Posterior vena cava (tissue), 2 donors: ENCODE measurements around the gene SLF2. TPM values are rescaled to one million over a fixed set of nuclear protein-coding genes. Genes with fewer than 3 reads are reported as not detected.
A peak's percentile ranks its signal among the peaks of the same experiment; 100 is the strongest.

Experiments
- DNase-seq: peaks from one replicate; pipeline ENCODE4 v3.0.0-alpha.2; 2020; ENCODE audit warnings: low spot score
- intact Hi-C, 2 donors: fragments of 100-400 bp; cut with DNase I; formaldehyde crosslinking; loops; one replicate each; pipeline versions ENCODE4 v1.14.1 to v1.14.2; 2022 to 2023
- microRNA-seq, 2 donors: library from miRNA; unstranded; fragments of <30 nt; microRNA quantifications; one replicate each; pipeline ENCODE4 v1.2.0, GENCODE V29; 2020 to 2021; ENCODE audit warnings: borderline microRNAs expressed in 2 of 2
- total RNA-seq, 2 donors: library from RNA; stranded (reverse); fragmentation: NEBNext Ultra II Directional; extraction: Animal tissue kit (Norgen Biotek cat#: 25700); gene quantifications; one replicate each; pipeline ENCODE4 v1.2.1, GENCODE V29; 2021
- donor health status: DM: yes; HTN: yes; CAD: no.
- donor health status: DM: yes; HTN: yes; CAD: no.

SLF2 gene
- total RNA-seq, 2 donors from 2014 or later = 21.8 to 23.7 TPM

DNA sequence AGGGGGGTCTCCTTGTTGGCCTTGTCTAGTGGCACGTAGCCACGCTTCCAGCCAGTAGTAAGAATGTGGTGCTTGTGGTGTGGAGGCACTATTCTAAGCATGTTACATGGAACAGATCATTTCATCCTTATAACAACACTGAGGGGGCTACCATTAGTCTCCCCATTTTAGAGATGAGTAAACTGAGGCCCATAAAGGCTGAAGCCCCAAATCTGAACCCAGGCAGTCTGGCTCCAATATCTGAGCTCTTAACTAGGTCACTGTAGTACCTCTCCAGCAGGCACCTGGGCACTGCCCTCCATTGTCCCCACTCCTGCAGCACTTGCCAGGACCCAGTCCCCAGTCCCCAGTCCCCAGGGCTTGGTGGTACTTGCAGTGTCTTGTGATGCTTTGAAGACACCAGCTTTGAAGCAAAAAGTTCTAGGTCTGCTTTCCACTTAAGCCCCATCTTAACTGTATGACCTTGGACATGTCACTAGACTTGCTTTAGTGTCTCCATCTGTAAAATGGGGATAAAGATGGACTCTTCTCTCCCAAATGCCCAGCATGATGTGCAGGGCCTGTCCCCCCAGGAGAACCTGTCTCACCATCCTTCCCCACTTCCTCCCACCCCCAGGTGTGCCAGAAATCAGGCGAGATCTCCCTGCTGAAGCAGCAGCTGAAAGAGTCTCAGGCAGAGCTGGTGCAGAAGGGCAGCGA is 93.3 kb downstream of the SLF2 start:
- intact Hi-C loops = no loop called here
- no peak for DNase-seq

DNA sequence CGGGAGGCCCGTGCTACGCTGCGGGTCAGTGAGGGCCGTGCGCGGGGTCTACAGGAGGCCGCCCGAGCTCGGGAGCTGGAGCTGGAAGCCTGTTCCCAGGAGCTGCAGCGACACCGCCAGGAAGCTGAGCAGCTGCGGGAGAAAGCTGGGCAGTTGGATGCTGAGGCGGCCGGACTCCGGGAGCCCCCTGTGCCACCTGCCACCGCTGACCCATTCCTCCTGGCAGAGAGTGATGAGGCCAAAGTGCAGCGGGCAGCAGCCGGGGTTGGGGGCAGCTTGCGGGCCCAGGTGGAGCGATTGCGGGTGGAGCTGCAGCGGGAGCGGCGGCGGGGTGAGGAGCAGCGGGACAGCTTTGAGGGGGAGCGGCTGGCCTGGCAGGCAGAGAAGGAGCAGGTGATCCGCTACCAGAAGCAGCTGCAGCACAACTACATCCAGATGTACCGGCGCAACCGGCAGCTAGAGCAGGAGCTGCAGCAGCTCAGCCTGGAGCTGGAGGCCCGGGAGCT is 93.9 kb downstream of the SLF2 start:
- intact Hi-C loops = no loop called here
- DNase-seq = no peak

DNA sequence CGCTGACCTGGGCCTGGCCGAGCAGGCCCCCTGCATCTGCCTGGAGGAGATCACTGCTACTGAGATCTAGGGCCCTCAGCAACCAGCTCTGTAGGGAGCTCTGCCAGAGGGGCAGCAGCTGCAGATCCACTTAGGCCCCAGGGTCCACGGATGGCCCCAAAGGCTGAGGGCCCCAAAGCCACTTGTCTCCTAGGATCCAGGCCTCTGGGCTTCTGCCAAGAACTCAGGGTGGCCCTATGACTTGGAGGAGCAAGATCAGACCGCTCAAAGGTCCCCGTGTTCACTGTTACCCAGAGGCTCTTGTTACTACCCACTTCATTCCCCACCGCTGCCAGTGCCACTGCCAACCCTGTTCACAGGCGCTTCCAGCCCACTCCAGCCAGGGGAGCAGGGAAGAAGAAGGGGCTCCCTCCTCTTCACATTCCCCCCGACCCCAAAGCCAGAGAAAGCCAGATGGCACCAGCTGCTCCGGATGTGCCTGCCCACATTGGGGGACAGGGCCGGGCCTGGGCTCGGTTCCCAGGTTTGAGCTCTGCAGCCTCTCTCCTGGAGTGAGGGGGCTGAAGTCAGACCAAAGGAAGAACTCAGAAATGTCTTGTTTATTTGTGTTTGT is 94.4 kb downstream of the SLF2 start:
- DNase-seq = no peak

DNA sequence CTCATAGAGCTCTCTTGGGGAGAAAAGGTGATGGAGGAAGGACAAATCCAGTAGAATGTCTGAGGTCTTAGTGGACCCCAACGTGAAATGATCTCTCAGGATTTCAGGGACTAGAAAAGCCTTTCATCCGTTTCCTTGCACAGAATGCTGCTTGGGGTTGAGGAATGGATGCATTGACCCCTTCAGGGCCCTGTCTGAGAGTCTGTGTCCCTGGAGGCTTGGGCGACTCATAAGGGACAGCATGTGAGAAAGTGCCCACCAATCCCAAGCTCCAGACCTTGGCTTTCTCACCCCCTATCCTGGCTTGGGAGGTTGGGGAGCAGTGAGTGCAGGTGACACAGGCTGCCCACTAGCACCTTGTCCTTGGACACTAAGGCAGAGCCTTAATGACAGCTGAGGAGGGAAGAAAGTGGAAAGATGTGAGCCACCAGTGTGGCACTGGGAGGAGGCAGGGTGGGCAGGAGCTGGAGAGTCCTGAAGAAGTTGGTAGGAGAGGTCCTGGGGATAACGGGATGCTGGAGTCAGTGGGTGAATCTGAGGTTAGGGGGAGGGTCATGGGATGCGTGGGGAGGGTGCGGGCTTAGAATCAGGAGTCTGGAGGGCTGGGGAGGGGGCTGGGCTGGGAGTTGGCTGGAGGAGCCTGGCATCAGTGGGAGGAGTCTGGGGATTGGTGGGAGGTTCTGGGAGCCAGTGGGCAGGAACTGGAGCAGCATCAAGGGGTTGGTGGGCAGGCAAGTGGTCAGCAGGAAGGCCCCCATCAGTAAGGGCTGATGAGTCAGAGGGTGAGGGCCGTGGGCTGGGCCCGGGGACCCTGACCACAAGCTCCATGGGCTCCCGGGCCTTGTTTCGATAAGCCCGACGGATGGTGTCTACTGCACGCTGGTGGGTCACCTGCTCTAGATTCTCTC is 95.4 kb downstream of the SLF2 start:
- no peak for DNase-seq
- intact Hi-C loops = no loop called here

More for the DNA sequence above, 94.4 kb downstream of the SLF2 start:
- intact Hi-C loops = no loop called here

DNA sequence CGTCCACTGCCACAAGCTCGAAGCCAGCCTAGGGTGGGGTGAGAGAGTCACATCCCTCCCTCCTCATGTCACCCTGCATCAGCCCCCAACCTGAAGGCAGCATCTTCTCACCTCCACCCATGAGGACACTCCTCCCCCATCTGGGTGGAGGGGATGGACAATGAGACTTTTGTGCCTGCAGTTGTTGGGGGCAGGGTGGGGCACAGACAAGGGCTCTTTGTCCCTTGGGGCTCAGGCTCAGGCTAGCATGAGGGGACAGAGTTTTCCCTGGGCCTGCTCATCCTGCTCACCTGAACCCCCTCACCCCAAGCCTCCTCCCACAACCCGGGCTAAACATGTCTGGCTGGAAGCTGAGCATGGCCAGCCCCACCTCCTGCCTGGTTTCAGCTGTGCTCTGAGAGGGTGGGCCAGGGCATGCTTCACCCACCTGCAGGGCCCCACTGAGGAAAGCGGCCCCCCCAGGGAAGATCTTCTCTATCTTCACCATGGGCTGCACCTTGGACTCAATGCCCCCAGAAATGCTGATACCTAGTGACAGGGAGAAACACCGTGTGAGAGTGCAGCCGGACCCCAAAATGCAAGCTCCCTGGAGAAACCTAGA is 96.2 kb downstream of the SLF2 start:
- intact Hi-C loops = no loop called here
- DNase-seq = no peak

DNA sequence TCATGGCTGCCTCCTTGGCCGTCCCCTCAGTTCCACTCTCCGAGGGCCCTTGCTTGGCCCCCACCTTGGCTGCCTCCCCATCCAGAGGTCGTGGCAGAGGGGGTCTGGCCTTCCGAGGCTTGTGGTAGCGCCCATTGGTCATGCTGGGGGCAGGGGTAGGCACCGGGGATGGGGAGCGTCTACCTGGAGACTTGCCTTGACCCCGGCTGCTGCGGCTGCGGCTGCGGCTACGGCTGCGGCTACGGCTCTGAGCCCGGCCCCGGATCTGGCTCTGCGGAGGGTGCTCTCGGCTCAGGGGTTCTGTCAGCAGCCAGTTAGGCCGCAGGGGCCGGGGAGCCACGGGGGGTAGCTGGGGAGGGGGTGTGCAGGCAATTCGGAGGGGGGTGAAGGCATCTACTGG is 97.6 kb downstream of the SLF2 start:
- intact Hi-C loops = no loop called here
- no peak for DNase-seq

DNA sequence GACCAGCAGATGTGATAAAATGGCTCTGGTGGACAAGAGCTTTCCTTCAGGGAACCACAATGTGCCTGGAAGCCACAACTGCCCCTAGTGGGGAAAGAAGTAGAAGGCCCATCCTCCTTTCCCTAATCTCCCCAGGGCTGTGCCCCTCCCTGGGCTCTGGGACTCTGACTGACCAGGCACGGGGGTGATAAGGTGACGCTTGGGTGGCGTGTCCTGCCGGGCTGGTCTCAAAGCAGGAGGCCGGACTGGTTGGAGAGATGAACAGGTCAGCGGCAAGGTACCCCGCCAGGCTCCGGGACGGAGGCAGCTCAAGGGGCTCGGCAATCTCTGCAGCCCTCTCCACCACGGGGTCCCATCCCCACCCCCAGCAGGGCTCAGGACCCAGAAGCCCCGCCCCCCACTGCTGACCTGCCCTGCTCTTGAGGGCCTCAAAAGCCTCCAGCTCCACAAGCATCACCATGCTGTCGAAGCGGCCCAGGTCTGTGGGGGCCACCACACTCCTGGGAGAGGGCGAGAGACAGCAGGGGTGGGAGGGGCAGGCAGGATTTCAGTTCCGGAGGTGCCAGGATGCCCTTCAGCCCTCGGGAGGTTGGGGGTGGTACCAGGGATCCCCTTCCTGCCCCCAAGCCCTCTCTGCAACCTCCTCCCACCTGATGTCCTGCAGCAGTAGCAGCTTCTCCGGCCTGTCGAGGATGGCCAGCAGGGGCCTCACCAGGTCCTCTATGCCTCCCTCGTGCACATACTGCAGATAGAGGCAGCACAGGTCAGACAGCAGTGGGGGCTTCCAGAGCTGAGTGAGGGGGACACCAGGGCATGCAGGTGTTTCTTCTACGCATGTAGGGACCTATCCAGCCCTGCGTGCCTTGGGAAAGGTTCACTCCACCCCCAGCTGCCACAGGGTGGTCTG is 99.0 kb downstream of the SLF2 start:
- intact Hi-C loops = loop anchor here in 1 of 2 donors (2.0 kb wide), 1 partner anchor 13 kb away; the partner anchor contains the start of gene LZTS2
- DNase-seq = no peak

DNA sequence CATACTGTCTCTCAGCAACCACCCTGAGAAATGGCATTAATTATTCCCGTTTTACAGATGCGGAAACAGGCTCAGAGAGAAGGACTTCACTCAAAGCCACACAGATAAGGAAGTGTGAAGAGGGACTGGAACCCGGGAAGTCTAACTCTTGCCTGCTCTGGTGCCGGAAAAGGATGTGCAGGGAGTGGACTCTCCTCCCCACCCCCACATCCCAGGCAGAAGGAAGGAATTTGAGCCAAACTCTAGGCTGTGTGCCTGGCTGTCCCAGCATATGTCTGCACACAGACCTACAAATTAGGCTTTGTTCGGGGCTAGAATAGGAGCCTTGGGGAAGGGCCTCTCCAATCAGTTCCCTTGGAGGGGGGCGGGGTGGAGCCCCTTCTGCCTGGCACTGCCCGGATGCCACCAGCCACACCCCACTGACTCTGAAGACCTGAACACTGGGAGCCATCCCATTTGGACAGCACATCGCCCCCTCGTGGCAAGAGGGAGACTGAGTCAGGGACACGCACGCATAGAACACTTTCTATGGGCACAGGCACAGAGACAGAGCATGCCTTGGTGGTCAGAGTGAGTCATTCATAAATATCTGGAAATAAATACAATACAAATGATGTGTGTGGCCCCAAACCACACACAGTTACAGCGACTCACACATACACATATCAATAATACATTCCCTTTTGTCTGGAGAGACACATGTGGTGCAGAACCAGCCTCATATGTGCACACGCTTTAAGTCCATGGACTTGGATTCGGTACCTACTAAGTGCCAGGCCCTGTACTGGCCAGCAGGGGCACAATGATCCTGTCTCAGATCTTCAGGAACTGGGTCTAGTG is 100.0 kb downstream of the SLF2 start:
- intact Hi-C loops = loop anchor here in 1 of 2 donors (2.0 kb wide), 1 partner anchor 14 kb away; the partner anchor contains the start of gene LZTS2
- DNase-seq = peak; percentile 96

DNA sequence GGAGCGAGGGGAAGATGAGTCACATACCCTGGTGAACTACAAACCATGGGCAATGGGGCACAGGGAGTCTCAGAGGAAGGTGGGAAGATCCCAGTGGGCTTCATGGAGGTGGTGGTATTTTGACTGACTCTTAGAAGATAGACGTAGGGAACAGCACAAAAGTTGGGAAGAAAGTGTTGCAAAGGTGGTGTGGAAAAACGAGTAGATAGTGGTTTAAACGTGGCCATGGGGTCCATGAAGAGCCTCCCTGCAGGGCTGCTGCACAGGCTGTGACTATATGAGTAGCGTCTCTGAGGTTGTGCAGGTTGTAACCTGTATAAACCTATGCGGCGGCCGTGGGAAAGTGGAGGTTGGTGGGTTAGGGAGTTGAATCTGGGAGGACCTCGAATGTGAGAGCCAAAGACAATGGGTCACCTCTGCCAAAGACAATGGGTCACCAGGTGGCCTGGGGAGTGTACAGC is 100.6 kb downstream of the SLF2 start:
- intact Hi-C loops = loop anchor here in 1 of 2 donors (2.0 kb wide), 1 partner anchor 15 kb away; the partner anchor contains the start of gene LZTS2

DNA sequence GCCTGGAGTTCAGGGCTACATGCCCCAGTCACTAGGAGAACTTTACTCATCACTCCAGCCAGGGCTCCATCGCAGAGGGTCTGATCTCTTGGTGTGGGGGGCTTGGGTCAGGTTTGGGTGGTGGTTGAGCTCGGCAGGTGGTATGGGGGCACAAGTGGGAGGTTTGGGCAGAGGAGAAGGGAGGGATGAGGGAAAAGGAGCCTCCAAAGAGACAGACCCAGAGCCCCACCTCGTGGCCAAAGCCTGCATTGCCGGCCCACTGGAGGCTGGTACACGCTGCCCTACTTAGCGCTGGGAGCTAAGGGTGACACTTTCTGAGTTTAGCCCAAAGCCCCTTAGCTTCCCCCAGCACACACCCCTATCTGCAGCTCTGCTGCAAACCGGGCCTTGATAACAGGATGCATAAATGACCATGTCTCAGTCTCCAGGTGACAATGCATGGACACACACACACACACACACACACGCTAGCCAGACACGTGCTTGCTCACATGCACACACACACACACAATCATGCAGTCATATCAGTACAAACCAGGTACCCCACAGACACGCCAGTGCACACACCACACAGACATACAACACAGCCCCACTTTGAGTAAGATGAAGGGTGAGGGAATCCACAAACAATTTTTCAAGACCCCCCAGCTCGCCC is 101.6 kb downstream of the SLF2 start:
- DNase-seq = peak; percentile 92
- intact Hi-C loops = no loop called here

More for the DNA sequence above, 100.6 kb downstream of the SLF2 start:
- no peak for DNase-seq

Small RNA genes lying within 50 kb of the gene (microRNA-seq; reads per million reads assigned to microRNA genes)
- gene MIR608 = 0 reads per million in 2 donors

Other genes starting within 250 kb of the SLF2 start
- gene PAX2, start 167.4 kb upstream of the SLF2 start, total RNA-seq = not detected
- 1 to 10 TPM; 1.1 to 1.6 TPM for gene SEMA4G, start 56.5 kb downstream of the SLF2 start, total RNA-seq
- 10 to 100 TPM; 48.6 to 53.9 TPM for gene MRPL43, start 74.5 kb downstream of the SLF2 start, total RNA-seq
- 1 to 10 TPM; 5.2 to 5.6 TPM for gene TWNK, start 74.6 kb downstream of the SLF2 start, total RNA-seq
- gene LZTS2, start 86.8 kb downstream of the SLF2 start, total RNA-seq = 10 to 100 TPM; 71.4 to 91.3 TPM
- under 1 TPM; 0.48 to 0.83 TPM for gene PDZD7, start 118.2 kb downstream of the SLF2 start, total RNA-seq
- gene SFXN3, start 118.3 kb downstream of the SLF2 start, total RNA-seq = 10 to 100 TPM; 72.7 to 79.5 TPM
- gene KAZALD1, start 149.0 kb downstream of the SLF2 start, total RNA-seq = 1 to 10 TPM; 6.5 to 9.3 TPM
- gene TLX1, start 218.3 kb downstream of the SLF2 start, total RNA-seq = not detected